Stimulated activated CD8-positive, alpha-beta memory T cell treated with anti-CD3 and anti-CD28 coated beads, Interleukin-4, amount 100 ng/mL, for 1 hour (primary cell): Measurements from ENCODE around the gene GPC5.
"Not testable (repeated sequence)": the region's sequence is repeated elsewhere in the genome, so short reads cannot be mapped to it uniquely, and the experiment has no call there.

Experiments used
- DNase-seq, 2 donors: peaks; one replicate each; pipeline ENCODE4 v3.0.0-alpha.2; 2020; ENCODE audit warnings: low read depth in 2 of 2, low spot score in 1 of 2

Gene GPC5

GRCh38 chr13:91647361-91647990 lies 249.1 kb downstream of the GPC5 start:
- DNase-seq: no peak

GRCh38 chr13:91648012-91648411 lies 249.6 kb downstream of the GPC5 start:
- DNase-seq: no peak

- DNase-seq: no peak
These were observed 251.0 kb downstream of the GPC5 start for GRCh38 chr13:91649456-91649855.

- no peak for DNase-seq
These were observed 254.2 kb downstream of the GPC5 start for GRCh38 chr13:91652404-91653301.

- DNase-seq: no peak
These were observed 257.3 kb downstream of the GPC5 start for GRCh38 chr13:91655731-91656130.

- DNase-seq: no peak
These were observed 258.9 kb downstream of the GPC5 start for GRCh38 chr13:91657283-91657682.

GRCh38 chr13:91659256-91660075 lies 261.0 kb downstream of the GPC5 start:
- no peak for DNase-seq

- no peak for DNase-seq
These were observed 261.6 kb downstream of the GPC5 start for GRCh38 chr13:91660076-91660415.

- no peak for DNase-seq
These were observed 263.5 kb downstream of the GPC5 start for GRCh38 chr13:91661692-91662490.

GRCh38 chr13:91664039-91664438 lies 265.6 kb downstream of the GPC5 start:
- DNase-seq: no peak

- no peak for DNase-seq
These were observed 269.1 kb downstream of the GPC5 start for GRCh38 chr13:91667486-91667885.

- DNase-seq: no peak
These were observed 270.6 kb downstream of the GPC5 start for GRCh38 chr13:91668866-91669495.

GRCh38 chr13:91674347-91674746 lies 275.9 kb downstream of the GPC5 start:
- DNase-seq: not testable (repeated sequence)

- DNase-seq: no peak
These were observed 286.3 kb downstream of the GPC5 start for GRCh38 chr13:91684746-91685145.

GRCh38 chr13:91690944-91691343 lies 292.5 kb downstream of the GPC5 start:
- no peak for DNase-seq

GRCh38 chr13:91693466-91693865 lies 295.0 kb downstream of the GPC5 start:
- DNase-seq: no peak

- no peak for DNase-seq
These were observed 299.9 kb downstream of the GPC5 start for GRCh38 chr13:91698308-91698707.

GRCh38 chr13:91698767-91699166 lies 300.3 kb downstream of the GPC5 start:
- no peak for DNase-seq

GRCh38 chr13:91699863-91700262 lies 301.4 kb downstream of the GPC5 start:
- DNase-seq: no peak

- DNase-seq: no peak
These were observed 303.6 kb downstream of the GPC5 start for GRCh38 chr13:91701975-91702374.

- no peak for DNase-seq
These were observed 304.0 kb downstream of the GPC5 start for GRCh38 chr13:91702411-91702810.
